ENCODE results near the gene MPG. TPM values are rescaled to one million over a fixed set of nuclear protein-coding genes. Genes with fewer than 3 reads are reported as not detected.

Gene MPG
- total and polyA plus RNA-seq, 8 donors, result 19.2 to 62.5 (median 27.6) TPM

- FAIRE-seq, result no peak
- H3K36me3 ChIP-seq, result peaks cover 0 to 33% (median 5%) of the 10 kb centered on the region in 3 donors
- no peaks in the 10 kb centered on the region for H3K9me3 ChIP-seq
- TF ChIP-seq, protein P1, sequence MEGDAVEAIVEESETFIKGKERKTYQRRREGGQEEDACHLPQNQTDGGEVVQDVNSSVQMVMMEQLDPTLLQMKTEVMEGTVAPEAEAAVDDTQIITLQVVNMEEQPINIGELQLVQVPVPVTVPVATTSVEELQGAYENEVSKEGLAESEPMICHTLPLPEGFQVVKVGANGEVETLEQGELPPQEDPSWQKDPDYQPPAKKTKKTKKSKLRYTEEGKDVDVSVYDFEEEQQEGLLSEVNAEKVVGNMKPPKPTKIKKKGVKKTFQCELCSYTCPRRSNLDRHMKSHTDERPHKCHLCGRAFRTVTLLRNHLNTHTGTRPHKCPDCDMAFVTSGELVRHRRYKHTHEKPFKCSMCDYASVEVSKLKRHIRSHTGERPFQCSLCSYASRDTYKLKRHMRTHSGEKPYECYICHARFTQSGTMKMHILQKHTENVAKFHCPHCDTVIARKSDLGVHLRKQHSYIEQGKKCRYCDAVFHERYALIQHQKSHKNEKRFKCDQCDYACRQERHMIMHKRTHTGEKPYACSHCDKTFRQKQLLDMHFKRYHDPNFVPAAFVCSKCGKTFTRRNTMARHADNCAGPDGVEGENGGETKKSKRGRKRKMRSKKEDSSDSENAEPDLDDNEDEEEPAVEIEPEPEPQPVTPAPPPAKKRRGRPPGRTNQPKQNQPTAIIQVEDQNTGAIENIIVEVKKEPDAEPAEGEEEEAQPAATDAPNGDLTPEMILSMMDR (IDR thresholded peaks at IDR 0.05), result no peak
- no peak overlapping the region for H3K27ac ChIP-seq
- H3K4me1 ChIP-seq, result no peaks in the 10 kb centered on the region
- DNase-seq, result no peak
- WGBS, 2 donors, result 90 to 95% methylated on average over 21 of the region's 21 CpGs
- intact Hi-C loops (cut with DNase I), result no loop called here
- no peak overlapping the region for H3K4me3 ChIP-seq
- H3K27me3 ChIP-seq, result no peaks in the 10 kb centered on the region
- no peak for ATAC-seq
These were observed 34.3 kb downstream of the MPG start for GRCh38 chr16:112153-112840.

DNA sequence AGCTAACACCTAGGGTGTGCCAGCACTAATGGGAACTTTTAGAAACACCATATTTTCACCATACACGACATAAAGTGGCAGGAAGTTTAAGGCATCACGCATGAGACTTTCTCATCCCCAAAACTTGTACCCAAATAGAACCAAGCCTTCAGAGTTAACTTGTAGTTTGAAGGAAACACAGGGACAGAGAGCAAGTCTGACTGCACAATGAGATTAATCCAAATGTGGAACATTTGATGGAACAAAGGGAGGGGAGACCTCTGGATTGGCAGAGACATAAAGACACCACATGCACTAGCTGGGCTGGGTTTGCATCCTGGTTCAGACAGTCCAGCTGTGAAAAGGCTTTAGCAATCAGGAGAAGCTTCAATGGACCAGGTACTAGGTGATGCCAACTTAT, 36.3 kb downstream of the MPG start:
- ATAC-seq, result no peak
- 80 to 85% methylated on average over 2 of the region's 2 CpGs for WGBS, 2 donors
- Histone ChIP-seq H3K27me3 (no peaks in the 10 kb centered on the region), H3K4me1 (no peaks in the 10 kb centered on the region), H3K27ac (no peak overlapping the region), H3K4me3 (no peak overlapping the region), H3K9me3 (no peaks in the 10 kb centered on the region), H3K36me3 (peaks cover 0 to 29% (median 5%) of the 10 kb centered on the region in 3 donors)
- FAIRE-seq, result no peak
- TF ChIP-seq, protein P1 (IDR thresholded peaks at IDR 0.05), result no peak
- DNase-seq, result no peak
- intact Hi-C loops (cut with DNase I), result no loop called here

- Histone ChIP-seq H3K4me3 (no peak overlapping the region), H3K4me1 (no peaks in the 10 kb centered on the region), H3K27me3 (no peaks in the 10 kb centered on the region), H3K9me3 (no peaks in the 10 kb centered on the region), H3K36me3 (peaks cover 0 to 18% (median 0%) of the 10 kb centered on the region in 3 donors), H3K27ac (no peak overlapping the region)
- ATAC-seq, result no peak
- 70 to 81% methylated on average over 7 of the region's 7 CpGs for WGBS, 2 donors
- no peak for FAIRE-seq
- no peak for DNase-seq
- TF ChIP-seq, protein P1 (IDR thresholded peaks at IDR 0.05), result no peak
- intact Hi-C loops (cut with DNase I), result no loop called here
These were observed 38.0 kb downstream of the MPG start for GRCh38 chr16:116015-116414.

DNA sequence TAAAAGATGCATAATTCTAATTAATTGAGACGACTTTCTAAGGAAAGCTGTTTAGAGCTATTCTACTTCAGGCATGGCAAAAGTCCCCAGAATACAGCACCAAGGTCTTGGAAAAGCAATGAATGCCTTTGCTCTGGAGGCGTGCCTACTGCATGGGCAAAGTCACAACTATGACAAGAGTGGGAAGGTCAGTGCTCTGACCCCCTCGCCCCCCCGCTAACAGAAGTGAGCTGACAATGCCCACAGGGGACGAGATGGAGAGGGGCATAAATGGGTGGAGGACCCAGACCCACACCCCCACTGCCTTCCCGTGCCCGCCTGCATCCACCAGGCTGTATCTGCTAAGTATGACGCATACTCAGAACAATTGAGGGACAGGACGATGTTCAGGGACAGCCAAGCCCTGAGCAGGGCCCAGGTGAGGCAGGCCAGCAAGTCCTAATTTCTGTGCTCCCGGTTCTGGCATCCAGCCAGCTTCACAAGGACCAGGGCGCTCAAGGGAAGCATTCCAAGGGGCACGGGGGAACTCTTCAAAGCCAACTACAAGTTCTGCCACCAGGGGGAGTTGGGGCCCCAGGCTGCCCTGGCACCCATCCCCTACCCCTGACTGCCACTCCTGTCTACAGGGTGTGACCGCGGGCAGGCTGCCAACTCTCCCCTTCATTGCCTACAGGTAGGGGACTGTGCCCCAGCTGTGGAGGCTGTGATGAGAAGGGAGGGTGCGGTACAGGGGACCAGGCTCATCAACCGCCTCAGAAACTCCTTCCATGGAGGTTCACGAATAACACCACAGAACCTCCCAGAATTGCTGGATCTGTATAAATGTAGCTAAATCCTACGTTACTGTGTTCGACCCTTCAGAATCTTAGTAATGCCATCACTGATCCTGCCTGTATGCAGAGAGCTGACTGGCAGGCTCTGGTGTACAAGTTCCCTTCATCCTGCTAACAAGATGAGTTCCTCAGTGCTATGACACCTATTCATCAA, 39.6 kb downstream of the MPG start:
- FAIRE-seq, result no peak
- H3K4me1 ChIP-seq, result no peaks in the 10 kb centered on the region
- 55 to 58% methylated on average over 19 of the region's 19 CpGs for WGBS, 2 donors
- TF ChIP-seq, protein P1 (IDR thresholded peaks at IDR 0.05), result peak; percentile 32 to 52 (median 50)
- DNase-seq, result peak; percentile 56 to 91 (median 78)
- no peaks in the 10 kb centered on the region for H3K9me3 ChIP-seq
- H3K27me3 ChIP-seq, result no peaks in the 10 kb centered on the region
- H3K27ac ChIP-seq, result no peak overlapping the region
- H3K4me3 ChIP-seq, result no peak overlapping the region
- peak; percentile 72 to 93 (median 84) for ATAC-seq
- H3K36me3 ChIP-seq, result peaks cover 0 to 5% (median 0%) of the 10 kb centered on the region in 3 donors
- intact Hi-C loops (cut with DNase I), result no loop called here

Data from pancreas (tissue), 10 donors.